H1 (cell line): ENCODE results near the gene KRT9. TPM values are rescaled to one million over a fixed set of nuclear protein-coding genes. Genes with fewer than 3 reads are reported as not detected.

ENCODE experiments used
- polyA plus RNA-seq, 7 experiments: library from polyadenylated mRNA; depleted of rRNA in 3 of 7; stranded (reverse) in 5 of 7; unstranded in 2 of 7; fragments of >200 nt in 5 of 7; fragments of 200-250 nt in 2 of 7; gene quantifications; 1 replicate in 5 of 7; 2 replicates in 1 of 7; 4 replicates in 1 of 7; pipeline versions ENCODE4 v1.2.1 to v1.2.3, GENCODE V29; 2011 to 2013; ENCODE audit warnings: missing spikeins in 2 of 7, mixed read lengths in 2 of 7
- total RNA-seq: library from RNA; stranded (reverse); fragmentation: NEBNext Ultra II Directional; extraction: Animal tissue kit (Norgen Biotek cat#: 25700); gene quantifications from 2 replicates; pipeline ENCODE4 v1.2.1, GENCODE V29; 2021
- TF ChIP-seq, protein P1 (sequence below): fragments of 300-600 bp; sonication (generic); IDR thresholded peaks from 2 replicates; pipeline ENCODE4 v1.7.1; 2012; ENCODE audit warnings: low read length, moderate library complexity, mild to moderate bottlenecking, inconsistent platforms; ENCODE audit not compliant: insufficient replicate concordance

KRT9 gene
- total and polyA plus RNA-seq, 2 of the 8 experiments (the other 6 are each of a cell fraction or from before 2014, with no cell fraction given) = not detected

DNA sequence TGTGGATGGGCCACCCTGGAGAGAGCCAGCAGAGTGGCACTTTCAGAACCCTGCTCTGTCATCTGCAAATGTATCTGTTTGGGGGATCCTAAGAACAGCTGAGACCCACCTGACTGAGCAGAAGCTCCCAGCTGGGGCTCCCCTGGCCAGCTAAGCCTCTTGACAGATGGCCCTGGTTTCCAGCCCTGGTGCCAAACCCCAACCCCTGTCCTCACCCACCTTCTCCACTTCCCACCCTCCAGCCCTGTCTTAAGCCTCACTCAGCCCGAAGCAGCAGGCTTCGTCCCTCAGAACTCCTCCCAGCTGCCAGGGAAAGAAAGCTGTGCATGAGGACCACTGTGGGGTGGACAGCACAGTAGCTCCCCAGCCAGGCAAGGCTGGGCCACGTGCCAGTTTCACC is 3.5 kb upstream of the KRT9 start (continued):
- TF ChIP-seq, protein P1, sequence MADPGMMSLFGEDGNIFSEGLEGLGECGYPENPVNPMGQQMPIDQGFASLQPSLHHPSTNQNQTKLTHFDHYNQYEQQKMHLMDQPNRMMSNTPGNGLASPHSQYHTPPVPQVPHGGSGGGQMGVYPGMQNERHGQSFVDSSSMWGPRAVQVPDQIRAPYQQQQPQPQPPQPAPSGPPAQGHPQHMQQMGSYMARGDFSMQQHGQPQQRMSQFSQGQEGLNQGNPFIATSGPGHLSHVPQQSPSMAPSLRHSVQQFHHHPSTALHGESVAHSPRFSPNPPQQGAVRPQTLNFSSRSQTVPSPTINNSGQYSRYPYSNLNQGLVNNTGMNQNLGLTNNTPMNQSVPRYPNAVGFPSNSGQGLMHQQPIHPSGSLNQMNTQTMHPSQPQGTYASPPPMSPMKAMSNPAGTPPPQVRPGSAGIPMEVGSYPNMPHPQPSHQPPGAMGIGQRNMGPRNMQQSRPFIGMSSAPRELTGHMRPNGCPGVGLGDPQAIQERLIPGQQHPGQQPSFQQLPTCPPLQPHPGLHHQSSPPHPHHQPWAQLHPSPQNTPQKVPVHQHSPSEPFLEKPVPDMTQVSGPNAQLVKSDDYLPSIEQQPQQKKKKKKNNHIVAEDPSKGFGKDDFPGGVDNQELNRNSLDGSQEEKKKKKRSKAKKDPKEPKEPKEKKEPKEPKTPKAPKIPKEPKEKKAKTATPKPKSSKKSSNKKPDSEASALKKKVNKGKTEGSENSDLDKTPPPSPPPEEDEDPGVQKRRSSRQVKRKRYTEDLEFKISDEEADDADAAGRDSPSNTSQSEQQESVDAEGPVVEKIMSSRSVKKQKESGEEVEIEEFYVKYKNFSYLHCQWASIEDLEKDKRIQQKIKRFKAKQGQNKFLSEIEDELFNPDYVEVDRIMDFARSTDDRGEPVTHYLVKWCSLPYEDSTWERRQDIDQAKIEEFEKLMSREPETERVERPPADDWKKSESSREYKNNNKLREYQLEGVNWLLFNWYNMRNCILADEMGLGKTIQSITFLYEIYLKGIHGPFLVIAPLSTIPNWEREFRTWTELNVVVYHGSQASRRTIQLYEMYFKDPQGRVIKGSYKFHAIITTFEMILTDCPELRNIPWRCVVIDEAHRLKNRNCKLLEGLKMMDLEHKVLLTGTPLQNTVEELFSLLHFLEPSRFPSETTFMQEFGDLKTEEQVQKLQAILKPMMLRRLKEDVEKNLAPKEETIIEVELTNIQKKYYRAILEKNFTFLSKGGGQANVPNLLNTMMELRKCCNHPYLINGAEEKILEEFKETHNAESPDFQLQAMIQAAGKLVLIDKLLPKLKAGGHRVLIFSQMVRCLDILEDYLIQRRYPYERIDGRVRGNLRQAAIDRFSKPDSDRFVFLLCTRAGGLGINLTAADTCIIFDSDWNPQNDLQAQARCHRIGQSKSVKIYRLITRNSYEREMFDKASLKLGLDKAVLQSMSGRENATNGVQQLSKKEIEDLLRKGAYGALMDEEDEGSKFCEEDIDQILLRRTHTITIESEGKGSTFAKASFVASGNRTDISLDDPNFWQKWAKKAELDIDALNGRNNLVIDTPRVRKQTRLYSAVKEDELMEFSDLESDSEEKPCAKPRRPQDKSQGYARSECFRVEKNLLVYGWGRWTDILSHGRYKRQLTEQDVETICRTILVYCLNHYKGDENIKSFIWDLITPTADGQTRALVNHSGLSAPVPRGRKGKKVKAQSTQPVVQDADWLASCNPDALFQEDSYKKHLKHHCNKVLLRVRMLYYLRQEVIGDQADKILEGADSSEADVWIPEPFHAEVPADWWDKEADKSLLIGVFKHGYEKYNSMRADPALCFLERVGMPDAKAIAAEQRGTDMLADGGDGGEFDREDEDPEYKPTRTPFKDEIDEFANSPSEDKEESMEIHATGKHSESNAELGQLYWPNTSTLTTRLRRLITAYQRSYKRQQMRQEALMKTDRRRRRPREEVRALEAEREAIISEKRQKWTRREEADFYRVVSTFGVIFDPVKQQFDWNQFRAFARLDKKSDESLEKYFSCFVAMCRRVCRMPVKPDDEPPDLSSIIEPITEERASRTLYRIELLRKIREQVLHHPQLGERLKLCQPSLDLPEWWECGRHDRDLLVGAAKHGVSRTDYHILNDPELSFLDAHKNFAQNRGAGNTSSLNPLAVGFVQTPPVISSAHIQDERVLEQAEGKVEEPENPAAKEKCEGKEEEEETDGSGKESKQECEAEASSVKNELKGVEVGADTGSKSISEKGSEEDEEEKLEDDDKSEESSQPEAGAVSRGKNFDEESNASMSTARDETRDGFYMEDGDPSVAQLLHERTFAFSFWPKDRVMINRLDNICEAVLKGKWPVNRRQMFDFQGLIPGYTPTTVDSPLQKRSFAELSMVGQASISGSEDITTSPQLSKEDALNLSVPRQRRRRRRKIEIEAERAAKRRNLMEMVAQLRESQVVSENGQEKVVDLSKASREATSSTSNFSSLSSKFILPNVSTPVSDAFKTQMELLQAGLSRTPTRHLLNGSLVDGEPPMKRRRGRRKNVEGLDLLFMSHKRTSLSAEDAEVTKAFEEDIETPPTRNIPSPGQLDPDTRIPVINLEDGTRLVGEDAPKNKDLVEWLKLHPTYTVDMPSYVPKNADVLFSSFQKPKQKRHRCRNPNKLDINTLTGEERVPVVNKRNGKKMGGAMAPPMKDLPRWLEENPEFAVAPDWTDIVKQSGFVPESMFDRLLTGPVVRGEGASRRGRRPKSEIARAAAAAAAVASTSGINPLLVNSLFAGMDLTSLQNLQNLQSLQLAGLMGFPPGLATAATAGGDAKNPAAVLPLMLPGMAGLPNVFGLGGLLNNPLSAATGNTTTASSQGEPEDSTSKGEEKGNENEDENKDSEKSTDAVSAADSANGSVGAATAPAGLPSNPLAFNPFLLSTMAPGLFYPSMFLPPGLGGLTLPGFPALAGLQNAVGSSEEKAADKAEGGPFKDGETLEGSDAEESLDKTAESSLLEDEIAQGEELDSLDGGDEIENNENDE = no peak
